Naive thymus-derived CD4-positive, alpha-beta T cell (primary cell): ENCODE data around the gene SGMS1. TPM values are rescaled to one million over a fixed set of nuclear protein-coding genes. Genes with fewer than 3 reads are reported as not detected.
"Not testable (repeated sequence)": the region's sequence is repeated elsewhere in the genome, so short reads cannot be mapped to it uniquely, and the experiment has no call there.

Experiments used
- ATAC-seq: fragments of 150-1000 bp; cut with Tn5 transposase; 2 replicates; pipeline ENCODE4 v1.10.0; 2021; ENCODE audit warnings: mild to moderate bottlenecking, moderate library complexity
- CTCF ChIA-PET: fragments of 350-600 bp; sonication (Branson Sonifier 250); formaldehyde crosslinking; loops from one replicate; lab custom pipeline; 2021; ENCODE audit warnings: antibody characterized with exemption; lab: Charles Lee
- POLR2A ChIA-PET: fragments of 350-600 bp; sonication (Branson Sonifier 250); formaldehyde crosslinking; loops from one replicate; lab custom pipeline; 2021; ENCODE audit warnings: antibody characterized with exemption, inconsistent platforms; lab: Charles Lee
- DNase-seq, 9 donors: peaks; one replicate each; pipeline versions ENCODE4 v3.0.0 to v3.0.0-alpha.2; 2020 to 2022; ENCODE audit warnings: mixed read lengths in 1 of 9
- H3K27ac ChIP-seq: one replicate; pipeline ENCODE4 v1.7.0; 2013; ENCODE audit warnings: mild to moderate bottlenecking, low read depth, low read length, moderate library complexity
- H3K27me3 ChIP-seq, 2 donors: one replicate each; pipeline ENCODE4 v1.7.0; 2013; ENCODE audit warnings: low read length in 2 of 2, mild to moderate bottlenecking in 2 of 2, moderate library complexity in 2 of 2; ENCODE audit not compliant: control insufficient read depth in 2 of 2, insufficient read depth in 2 of 2
- H3K36me3 ChIP-seq, 3 experiments: 1 replicate in 2 of 3; 2 replicates in 1 of 3; pipeline ENCODE4 v1.7.0; 2013; ENCODE audit warnings: low read length in 3 of 3, mild to moderate bottlenecking in 3 of 3, moderate library complexity in 1 of 3; ENCODE audit not compliant: insufficient read depth in 3 of 3, control insufficient read depth in 2 of 3
- H3K4me1 ChIP-seq, 2 donors: one replicate each; pipeline ENCODE4 v1.7.0; 2013; ENCODE audit warnings: low read length in 2 of 2, mild to moderate bottlenecking in 2 of 2, moderate library complexity in 1 of 2; ENCODE audit not compliant: control insufficient read depth in 2 of 2, insufficient read depth in 2 of 2
- H3K4me3 ChIP-seq: 2 replicates; pipeline ENCODE4 v1.7.0; 2013; ENCODE audit warnings: mild to moderate bottlenecking, low read length
- H3K9me3 ChIP-seq, 3 experiments: 1 replicate in 2 of 3; 2 replicates in 1 of 3; pipeline ENCODE4 v1.7.0; 2013; ENCODE audit warnings: low read length in 3 of 3; ENCODE audit not compliant: control insufficient read depth in 2 of 3
- H3K27ac Mint-ChIP-seq, 9 donors: one replicate each; pipeline ENCODE4 v1.8.0; 2020 to 2022; ENCODE audit warnings: mixed read lengths in 9 of 9, mild to moderate bottlenecking in 8 of 9, moderate library complexity in 5 of 9, inconsistent platforms in 2 of 9
- H3K27me3 Mint-ChIP-seq, 5 donors: one replicate each; pipeline ENCODE4 v1.8.0; 2021 to 2022; ENCODE audit warnings: mixed read lengths in 5 of 5, mild to moderate bottlenecking in 1 of 5
- H3K36me3 Mint-ChIP-seq, 5 donors: one replicate each; pipeline ENCODE4 v1.8.0; 2020 to 2022; ENCODE audit warnings: mixed read lengths in 5 of 5, mild to moderate bottlenecking in 3 of 5, inconsistent platforms in 1 of 5
- H3K4me1 Mint-ChIP-seq, 7 donors: one replicate each; pipeline ENCODE4 v1.8.0; 2020 to 2022; ENCODE audit warnings: mixed read lengths in 7 of 7, mild to moderate bottlenecking in 3 of 7, inconsistent platforms in 1 of 7
- H3K4me3 Mint-ChIP-seq, 10 donors: one replicate each; pipeline ENCODE4 v1.8.0; 2020 to 2022; ENCODE audit warnings: mild to moderate bottlenecking in 10 of 10, mixed read lengths in 10 of 10, moderate library complexity in 6 of 10, inconsistent platforms in 2 of 10
- H3K9me3 Mint-ChIP-seq, 11 donors: one replicate each; pipeline ENCODE4 v1.8.0; 2020 to 2022; ENCODE audit warnings: mixed read lengths in 11 of 11, mild to moderate bottlenecking in 4 of 11, inconsistent platforms in 1 of 11, moderate library complexity in 1 of 11
- intact Hi-C, 2 donors: fragments of 100-400 bp; cut with micrococcal nuclease; formaldehyde crosslinking; loops; one replicate each; pipeline ENCODE4 v1.15.1; 2023
- polyA plus RNA-seq, 2 donors: library from polyadenylated mRNA; unstranded; fragments of 300-500 nt; fragmentation: Illumina TruSeq; gene quantifications; one replicate each; pipeline ENCODE4 v1.2.3, GENCODE V29; 2021
- total RNA-seq, 6 experiments: library from RNA in 5 of 6; stranded (reverse) in 5 of 6; gene quantifications; 1 replicate in 5 of 6; 2 replicates in 1 of 6; pipeline ENCODE4 v1.2.3 and lab custom pipeline; 2021 to 2026

Gene SGMS1
- total and polyA plus RNA-seq, 7 experiments from 2014 or later: 11.5 to 45.7 (median 29.4) TPM

DNA sequence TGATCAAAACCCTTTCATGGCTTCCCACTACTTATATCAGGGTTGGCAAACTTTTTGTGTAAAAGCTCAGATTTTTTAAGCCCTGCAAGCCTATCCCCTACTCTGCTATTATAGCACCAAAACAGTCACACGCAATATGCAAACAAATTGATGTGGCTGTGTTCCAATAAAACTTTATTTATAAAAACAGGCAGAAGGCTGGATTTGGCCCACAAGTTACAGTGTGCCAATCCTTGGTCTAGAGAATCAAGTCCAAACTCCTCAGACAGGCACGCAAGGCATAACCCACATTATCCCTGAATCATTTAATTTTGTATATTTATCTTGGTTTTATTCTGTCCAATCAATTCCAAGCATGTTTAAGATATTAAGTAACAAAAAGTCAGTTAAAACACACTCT is 71.9 kb downstream of the SGMS1 start:
- no peak overlapping the region for H3K27ac ChIP-seq
- Mint-ChIP-seq H3K36me3 (peaks cover 4 to 21% (median 17%) of the 10 kb centered on the region in 5 donors), H3K27me3 (no peaks in the 10 kb centered on the region), H3K4me1 (peaks cover 0 to 77% (median 56%) of the 10 kb centered on the region in 7 donors), H3K27ac (peak overlapping the region in 1 of 9 donors; percentile 26), H3K9me3 (peaks cover 0 to 15% (median 0%) of the 10 kb centered on the region in 11 donors), H3K4me3 (peak overlapping the region in 1 of 10 donors; percentile 5)
- intact Hi-C loops: no loop called here
- H3K4me3 ChIP-seq: no peak overlapping the region
- ATAC-seq (no peak), DNase-seq (no peak)
- H3K27me3 ChIP-seq: no peaks in the 10 kb centered on the region
- no peaks in the 10 kb centered on the region for H3K4me1 ChIP-seq
- no peaks in the 10 kb centered on the region for H3K36me3 ChIP-seq
- CTCF ChIA-PET: no interaction called here
- no peaks in the 10 kb centered on the region for H3K9me3 ChIP-seq
- POLR2A ChIA-PET: no interaction called here

DNA sequence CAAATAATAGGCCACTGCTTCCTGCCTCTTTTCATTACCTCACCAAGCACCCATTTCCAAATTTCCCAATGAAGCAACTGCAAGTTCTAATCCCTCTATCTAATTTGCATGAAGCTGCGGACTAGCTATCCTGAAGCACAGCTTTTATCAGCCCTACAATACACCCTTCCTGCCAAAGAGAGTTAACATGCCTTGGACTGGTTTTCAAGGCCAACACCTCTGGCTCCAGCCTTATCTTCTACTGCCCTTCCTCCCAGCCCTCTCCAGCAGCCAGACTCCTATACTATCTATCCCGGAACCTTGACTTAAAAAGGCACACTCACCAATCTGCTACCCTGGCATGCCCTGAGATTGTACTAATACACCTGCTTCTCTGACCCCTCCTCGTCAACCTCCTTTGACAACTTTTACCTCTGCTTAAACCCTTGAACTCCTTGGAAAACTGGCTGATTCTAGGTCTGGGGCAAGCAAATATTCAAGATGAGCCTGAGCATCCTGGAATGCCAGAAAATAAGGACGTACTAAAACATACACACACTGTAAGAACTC is 73.4 kb downstream of the SGMS1 start:
- Histone ChIP-seq H3K4me1 (no peaks in the 10 kb centered on the region), H3K27ac (no peak overlapping the region), H3K36me3 (no peaks in the 10 kb centered on the region), H3K4me3 (no peak overlapping the region), H3K27me3 (no peaks in the 10 kb centered on the region), H3K9me3 (no peaks in the 10 kb centered on the region)
- ChIA-PET CTCF (no interaction called here), POLR2A (no interaction called here)
- intact Hi-C loops: no loop called here
- ATAC-seq (no peak), DNase-seq (no peak)
- Mint-ChIP-seq H3K4me1 (peaks cover 7 to 75% (median 53%) of the 10 kb centered on the region in 7 donors), H3K4me3 (no peak overlapping the region), H3K36me3 (peaks cover 4 to 22% (median 17%) of the 10 kb centered on the region in 5 donors), H3K9me3 (peaks cover 0 to 16% (median 0%) of the 10 kb centered on the region in 11 donors), H3K27ac (no peak overlapping the region), H3K27me3 (no peaks in the 10 kb centered on the region)

- H3K36me3 ChIP-seq, H3K27ac Mint-ChIP-seq, intact Hi-C loops: not testable (repeated sequence)
Observed at GRCh38 chr10:50549186-50549585, 74.6 kb downstream of the SGMS1 start.

DNA sequence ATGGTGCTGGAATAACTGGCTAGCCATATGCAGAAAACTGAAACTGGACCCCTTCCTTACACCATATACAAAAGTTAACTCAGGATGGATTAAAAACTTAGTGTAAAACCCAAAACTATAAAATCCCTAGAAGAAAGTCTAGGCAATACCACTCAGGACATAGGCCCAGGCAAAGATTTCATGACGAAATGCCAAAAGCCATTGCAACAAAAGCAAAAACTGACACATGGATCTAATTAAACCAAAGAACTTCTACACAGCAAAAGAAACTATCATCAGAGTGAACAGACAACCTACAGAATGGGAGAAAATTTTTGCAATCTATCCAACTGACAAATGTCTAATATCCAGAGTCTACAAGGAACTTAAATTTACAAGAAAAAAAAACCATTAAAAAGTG is 75.3 kb downstream of the SGMS1 start:
- CTCF ChIA-PET, DNase-seq, ATAC-seq, H3K4me1 ChIP-seq, intact Hi-C loops, H3K27ac ChIP-seq, H3K27me3 Mint-ChIP-seq, H3K27me3 ChIP-seq, H3K4me3 ChIP-seq, H3K4me3 Mint-ChIP-seq, H3K27ac Mint-ChIP-seq, H3K36me3 ChIP-seq, POLR2A ChIA-PET, H3K9me3 ChIP-seq: not testable (repeated sequence)
- Mint-ChIP-seq H3K9me3 (peaks cover 0 to 16% (median 0%) of the 10 kb centered on the region in 11 donors), H3K36me3 (peaks cover 4 to 25% (median 18%) of the 10 kb centered on the region in 5 donors), H3K4me1 (peaks cover 17 to 83% (median 64%) of the 10 kb centered on the region in 7 donors)

More at GRCh38 chr10:50549186-50549585, 74.6 kb downstream of the SGMS1 start:
- peaks cover 17 to 84% (median 65%) of the 10 kb centered on the region in 7 donors for H3K4me1 Mint-ChIP-seq
- H3K9me3 ChIP-seq, CTCF ChIA-PET, H3K4me3 Mint-ChIP-seq, H3K27me3 ChIP-seq, H3K4me1 ChIP-seq, H3K4me3 ChIP-seq, ATAC-seq, H3K27me3 Mint-ChIP-seq, POLR2A ChIA-PET, DNase-seq, H3K27ac ChIP-seq: not testable (repeated sequence)
- H3K36me3 Mint-ChIP-seq: peaks cover 4 to 25% (median 18%) of the 10 kb centered on the region in 5 donors
- H3K9me3 Mint-ChIP-seq: peaks cover 0 to 16% (median 0%) of the 10 kb centered on the region in 11 donors

GRCh38 chr10:50546287-50546686 is 77.5 kb downstream of the SGMS1 start:
- intact Hi-C loops, H3K27me3 Mint-ChIP-seq, ATAC-seq, H3K27me3 ChIP-seq, H3K4me3 ChIP-seq, H3K27ac Mint-ChIP-seq, POLR2A ChIA-PET, H3K27ac ChIP-seq, H3K9me3 ChIP-seq, H3K36me3 ChIP-seq, CTCF ChIA-PET, DNase-seq: not testable (repeated sequence)
- H3K4me3 Mint-ChIP-seq: peak overlapping the region in 1 of 10 donors; percentile 9
- peaks cover 4 to 28% (median 21%) of the 10 kb centered on the region in 5 donors for H3K36me3 Mint-ChIP-seq
- peaks cover 0 to 16% (median 0%) of the 10 kb centered on the region in 11 donors for H3K9me3 Mint-ChIP-seq
- peaks cover 7 to 10% of the 10 kb centered on the region in 2 donors for H3K4me1 ChIP-seq
- peaks cover 28 to 90% (median 77%) of the 10 kb centered on the region in 7 donors for H3K4me1 Mint-ChIP-seq

DNA sequence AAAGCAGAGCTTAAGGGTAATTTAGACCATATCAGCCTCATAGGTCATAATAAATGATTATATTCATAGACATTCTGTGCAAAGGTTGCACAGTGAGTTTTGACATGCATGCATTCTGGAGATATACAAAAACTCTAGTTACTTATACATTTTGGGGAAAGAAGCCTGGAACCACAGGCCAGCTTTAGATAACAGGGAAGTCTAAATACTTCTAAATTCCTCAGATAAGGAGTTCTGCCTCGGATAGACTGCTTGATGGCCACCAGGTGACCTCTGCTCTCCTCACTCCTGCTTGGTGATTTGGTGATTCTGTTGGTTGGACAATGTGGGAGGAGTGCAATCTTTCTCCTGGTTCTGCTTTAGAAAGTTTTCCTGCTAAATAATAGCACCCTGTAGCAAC is 77.9 kb downstream of the SGMS1 start:
- Mint-ChIP-seq H3K4me3 (peak overlapping the region in 2 of 10 donors; percentile 9 to 12), H3K27me3 (no peaks in the 10 kb centered on the region), H3K36me3 (peaks cover 4 to 29% (median 22%) of the 10 kb centered on the region in 5 donors), H3K4me1 (peaks cover 28 to 90% (median 81%) of the 10 kb centered on the region in 7 donors), H3K27ac (no peak overlapping the region), H3K9me3 (peaks cover 0 to 17% (median 0%) of the 10 kb centered on the region in 11 donors)
- Histone ChIP-seq H3K4me3 (no peak overlapping the region), H3K27me3 (no peaks in the 10 kb centered on the region), H3K9me3 (no peaks in the 10 kb centered on the region), H3K36me3 (no peaks in the 10 kb centered on the region), H3K27ac (no peak overlapping the region), H3K4me1 (peaks cover 7 to 10% of the 10 kb centered on the region in 2 donors)
- CTCF ChIA-PET: no interaction called here
- DNase-seq (no peak), ATAC-seq (no peak)
- POLR2A ChIA-PET: no interaction called here
- intact Hi-C loops: no loop called here
